Measurements from ENCODE around the gene GRID1. TPM values are rescaled to one million over a fixed set of nuclear protein-coding genes. Genes with fewer than 3 reads are reported as not detected.
A peak's percentile ranks its signal among the peaks of the same experiment; 100 is the strongest.

Gene GRID1
- total and polyA plus RNA-seq, 10 donors: 0.06 to 0.42 (median 0.15) TPM; not detected in 4

- no peak for TF ChIP-seq POLR2A (IDR thresholded peaks at IDR 0.05)
- TF ChIP-seq CTCF (IDR thresholded peaks at IDR 0.05 in 8 of 11, conservative IDR thresholded peaks at IDR 0.05 in 3 of 11): no peak
- TF ChIP-seq POLR2AphosphoS5 (IDR thresholded peaks at IDR 0.05): no peak
- Histone ChIP-seq H3K4me1 (peaks cover 0 to 16% (median 0%) of the 10 kb centered on the region in 6 donors), H3K9me3 (peaks cover 0 to 3% (median under 1%) of the 10 kb centered on the region in 8 donors), H3K27me3 (replicated peaks in 1 of 7) (peaks cover 0 to 77% (median 14%) of the 10 kb centered on the region in 7 donors), H3K36me3 (no peaks in the 10 kb centered on the region), H3K4me3 (no peak overlapping the region), H3K27ac (no peak overlapping the region)
- WGBS, 5 donors: 59 to 77% (median 67%) methylated on average over 3 of the region's 3 CpGs
- peak; percentile 48 for DNase-seq
- intact Hi-C loops (cut with DNase I; ENCODE audit: low total_unique reads): no loop called here
Measured at GRCh38 chr10:86265895-86266259, 100.7 kb downstream of the GRID1 start.

GRCh38 chr10:86265236-86265894 is 101.2 kb downstream of the GRID1 start:
- H3K4me3 ChIP-seq: no peak overlapping the region
- peaks cover 0 to 16% (median 0%) of the 10 kb centered on the region in 6 donors for H3K4me1 ChIP-seq
- WGBS, 5 donors: 69 to 77% (median 70%) methylated on average over 8 of the region's 8 CpGs
- H3K36me3 ChIP-seq: no peaks in the 10 kb centered on the region
- intact Hi-C loops (cut with DNase I; ENCODE audit: low total_unique reads): no loop called here
- no peak overlapping the region for H3K27ac ChIP-seq
- H3K27me3 ChIP-seq (replicated peaks in 1 of 7): peaks cover 0 to 80% (median 14%) of the 10 kb centered on the region in 7 donors
- TF ChIP-seq CTCF (IDR thresholded peaks at IDR 0.05 in 8 of 11, conservative IDR thresholded peaks at IDR 0.05 in 3 of 11) (no peak), POLR2A (IDR thresholded peaks at IDR 0.05) (no peak), POLR2AphosphoS5 (IDR thresholded peaks at IDR 0.05) (no peak)
- H3K9me3 ChIP-seq: no peaks in the 10 kb centered on the region
- DNase-seq: peak; percentile 41

- no peak overlapping the region for H3K4me3 ChIP-seq
- intact Hi-C loops (cut with DNase I; ENCODE audit: low total_unique reads): no loop called here
- H3K4me1 ChIP-seq: peaks cover 0 to 16% (median 0%) of the 10 kb centered on the region in 6 donors
- no peak overlapping the region for H3K27ac ChIP-seq
- H3K36me3 ChIP-seq: no peaks in the 10 kb centered on the region
- H3K9me3 ChIP-seq: no peaks in the 10 kb centered on the region
- 63 to 72% (median 70%) methylated on average over 11 to 14 of the region's 14 CpGs for WGBS, 5 donors
- no peak for TF ChIP-seq CTCF (IDR thresholded peaks at IDR 0.05 in 8 of 11, conservative IDR thresholded peaks at IDR 0.05 in 3 of 11)
- DNase-seq: peak; percentile 57
- H3K27me3 ChIP-seq (replicated peaks in 1 of 7): peaks cover 0 to 80% (median 14%) of the 10 kb centered on the region in 7 donors
Measured at GRCh38 chr10:86264481-86265231, 101.9 kb downstream of the GRID1 start.

GRCh38 chr10:86263907-86264306 is 102.7 kb downstream of the GRID1 start:
- Histone ChIP-seq H3K4me1 (peaks cover 0 to 16% (median 0%) of the 10 kb centered on the region in 6 donors), H3K4me3 (no peak overlapping the region), H3K27me3 (replicated peaks in 1 of 7) (peaks cover 0 to 77% (median 14%) of the 10 kb centered on the region in 7 donors), H3K36me3 (no peaks in the 10 kb centered on the region), H3K9me3 (no peaks in the 10 kb centered on the region), H3K27ac (no peak overlapping the region)
- intact Hi-C loops (cut with DNase I; ENCODE audit: low total_unique reads): no loop called here
- no peak for TF ChIP-seq POLR2AphosphoS5 (IDR thresholded peaks at IDR 0.05)
- no peak for TF ChIP-seq CTCF (IDR thresholded peaks at IDR 0.05 in 8 of 11, conservative IDR thresholded peaks at IDR 0.05 in 3 of 11)
- TF ChIP-seq POLR2A (IDR thresholded peaks at IDR 0.05): no peak
- WGBS, 5 donors: 60 to 85% (median 74%) methylated on average over 5 of the region's 5 CpGs
- peak; percentile 61 for DNase-seq
